OCI-LY3 (cell line): ENCODE results near the gene MRPL21.

Experiments
- H2AFZ ChIP-seq: fragments of 200-600, 300-600 bp; shearing (Covaris generic); 2 replicates; pipeline ENCODE4 v1.6.0; 2014; ENCODE audit warnings: antibody characterized with exemption, low read depth, low read length
- H3K27ac ChIP-seq: fragments of 200-600, 300-600 bp; sonication (generic); 2 replicates; pipeline ENCODE4 v1.5.1; 2014; ENCODE audit warnings: mild to moderate bottlenecking, low read length, moderate library complexity, mixed read lengths
- H3K27me3 ChIP-seq: fragments of 200-600, 300-600 bp; sonication (generic); 2 replicates; pipeline ENCODE4 v1.6.1; 2014; ENCODE audit warnings: low read depth, low read length, mixed read lengths
- H3K36me3 ChIP-seq: fragments of 200-600, 300-600 bp; sonication (generic); replicated peaks from 2 replicates; pipeline ENCODE3; 2014; ENCODE audit warnings: low read depth, low read length, mixed read lengths
- H3K4me1 ChIP-seq: fragments of 300-600, 200-600 bp; sonication (generic); 2 replicates; pipeline ENCODE4 v1.6.1; 2014; ENCODE audit warnings: low read length, mixed read lengths
- H3K4me2 ChIP-seq: fragments of 200-600, 300-600 bp; sonication (generic); 2 replicates; pipeline ENCODE4 v1.6.1; 2014; ENCODE audit warnings: low read length, mixed read lengths
- H3K4me3 ChIP-seq: fragments of 300-600, 200-600 bp; sonication (generic); 2 replicates; pipeline ENCODE4 v1.5.1; 2014; ENCODE audit warnings: antibody characterized with exemption, mild to moderate bottlenecking, low read length, moderate library complexity
- H3K79me2 ChIP-seq: fragments of 300-600, 200-600 bp; shearing (Covaris generic); 2 replicates; pipeline ENCODE4 v1.6.1; 2014; ENCODE audit warnings: mild to moderate bottlenecking, low read length, mixed read lengths
- H3K9ac ChIP-seq: fragments of 300-600, 200-600 bp; shearing (Covaris generic); 2 replicates; pipeline ENCODE4 v1.6.0; 2014; ENCODE audit warnings: mild to moderate bottlenecking, low read length, moderate library complexity
- H3K9me3 ChIP-seq: fragments of 200-600, 300-600 bp; shearing (Covaris generic); 2 replicates; pipeline ENCODE4 v1.6.1; 2014; ENCODE audit warnings: low read length, mixed read lengths; ENCODE audit not compliant: insufficient read depth
- H4K20me1 ChIP-seq: fragments of 200-600, 300-600 bp; sonication (generic); 2 replicates; pipeline ENCODE4 v1.6.1; 2016; ENCODE audit warnings: low read length, mixed read lengths; ENCODE audit not compliant: insufficient read depth
- CTCF ChIP-seq: fragments of 200-600, 300-600 bp; sonication (generic); IDR thresholded peaks from 2 replicates; pipeline ENCODE4 v1.5.1; 2014; ENCODE audit warnings: antibody characterized with exemption, low read length, low read depth
- EZH2phosphoT487 ChIP-seq: fragments of 200-600 bp; shearing (Covaris generic); IDR thresholded peaks from 2 replicates; pipeline ENCODE4 v1.6.1; 2018; ENCODE audit warnings: antibody characterized with exemption, mixed run types, low read depth

MRPL21 gene

GRCh38 chr11:68929135-68929534 is 25.5 kb upstream of the MRPL21 start:
- Histone ChIP-seq H3K4me2 (no peak overlapping the region), H3K9ac (no peak overlapping the region), H3K36me3 (peaks cover 61% of the 10 kb centered on the region), H3K27ac (no peak overlapping the region), H3K79me2 (peaks cover 10% of the 10 kb centered on the region; the same call in 1 of the 2 replicates), H2AFZ (no peak overlapping the region), H3K27me3 (no peaks in the 10 kb centered on the region), H3K9me3 (peaks cover 15% of the 10 kb centered on the region), H3K4me3 (no peak overlapping the region), H4K20me1 (peaks cover 8% of the 10 kb centered on the region), H3K4me1 (peaks cover 11% of the 10 kb centered on the region)
- TF ChIP-seq EZH2phosphoT487: no peak
- TF ChIP-seq CTCF: no peak

GRCh38 chr11:68928136-68928880 is 24.7 kb upstream of the MRPL21 start:
- H3K4me2 ChIP-seq: no peak overlapping the region

GRCh38 chr11:68927280-68928135 is 23.9 kb upstream of the MRPL21 start:
- Histone ChIP-seq H3K9ac (no peak overlapping the region), H3K36me3 (peaks cover 67% of the 10 kb centered on the region), H3K79me2 (peaks cover 10% of the 10 kb centered on the region; the same call in 1 of the 2 replicates), H3K4me2 (peak overlapping the region; percentile 29), H3K9me3 (peaks cover 15% of the 10 kb centered on the region), H3K4me1 (peaks cover 11% of the 10 kb centered on the region), H3K27ac (no peak overlapping the region), H3K27me3 (no peaks in the 10 kb centered on the region), H3K4me3 (no peak overlapping the region), H4K20me1 (peaks cover 8% of the 10 kb centered on the region), H2AFZ (no peak overlapping the region)
- no peak for TF ChIP-seq CTCF
- TF ChIP-seq EZH2phosphoT487: no peak

More at GRCh38 chr11:68928136-68928880, 24.7 kb upstream of the MRPL21 start:
- H3K27ac ChIP-seq: no peak overlapping the region
- H3K79me2 ChIP-seq: peaks cover 10% of the 10 kb centered on the region; the same call in 1 of the 2 replicates
- no peaks in the 10 kb centered on the region for H3K27me3 ChIP-seq
- peaks cover 64% of the 10 kb centered on the region for H3K36me3 ChIP-seq
- H2AFZ ChIP-seq: no peak overlapping the region
- no peak overlapping the region for H3K4me3 ChIP-seq
- TF ChIP-seq EZH2phosphoT487: no peak
- TF ChIP-seq CTCF: no peak
- H3K9ac ChIP-seq: no peak overlapping the region
- peaks cover 15% of the 10 kb centered on the region for H3K9me3 ChIP-seq
- peaks cover 8% of the 10 kb centered on the region for H4K20me1 ChIP-seq
- peaks cover 11% of the 10 kb centered on the region for H3K4me1 ChIP-seq

- TF ChIP-seq EZH2phosphoT487 (no peak), CTCF (no peak)
- Histone ChIP-seq H3K27ac (no peak overlapping the region), H3K27me3 (no peaks in the 10 kb centered on the region), H3K9me3 (peaks cover 15% of the 10 kb centered on the region), H3K4me1 (peaks cover 11% of the 10 kb centered on the region), H4K20me1 (peaks cover 8% of the 10 kb centered on the region), H3K79me2 (peaks cover 10% of the 10 kb centered on the region; the same call in 1 of the 2 replicates), H3K36me3 (peaks cover 80% of the 10 kb centered on the region), H2AFZ (no peak overlapping the region), H3K9ac (no peak overlapping the region), H3K4me2 (no peak overlapping the region), H3K4me3 (no peak overlapping the region)
These were observed 22.0 kb upstream of the MRPL21 start for GRCh38 chr11:68925611-68926010.
